HG02623 (cell line): ENCODE results near the gene PCDHB13.
"Not testable (repeated sequence)": the region's sequence is repeated elsewhere in the genome, so short reads cannot be mapped to it uniquely, and the experiment has no call there.

Source experiments
- ATAC-seq: cut with Tn5 transposase; IDR thresholded peaks from one replicate; pipeline ENCODE4 v1.9.1; 2021; ENCODE audit warnings: moderate library complexity; ENCODE audit not compliant: unreplicated experiment

PCDHB13 gene

DNA sequence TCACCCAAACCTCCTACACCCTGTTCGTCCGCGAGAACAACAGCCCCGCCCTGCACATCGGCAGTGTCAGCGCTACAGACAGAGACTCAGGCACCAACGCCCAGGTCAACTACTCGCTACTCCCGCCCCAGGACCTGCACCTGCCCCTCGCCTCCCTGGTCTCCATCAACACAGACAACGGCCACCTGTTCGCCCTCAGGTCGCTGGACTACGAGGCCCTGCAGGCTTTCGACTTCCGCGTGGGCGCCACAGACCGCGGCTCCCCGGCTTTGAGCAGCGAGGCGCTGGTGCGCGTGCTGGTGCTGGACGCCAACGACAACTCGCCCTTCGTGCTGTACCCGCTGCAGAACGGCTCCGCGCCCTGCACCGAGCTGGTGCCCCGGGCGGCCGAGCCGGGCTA is 12.6 kb upstream of the PCDHB13 start:
- ATAC-seq = not testable (repeated sequence)

- ATAC-seq = not testable (repeated sequence)
Observed at GRCh38 chr5:141201646-141202045, 12.1 kb upstream of the PCDHB13 start.

DNA sequence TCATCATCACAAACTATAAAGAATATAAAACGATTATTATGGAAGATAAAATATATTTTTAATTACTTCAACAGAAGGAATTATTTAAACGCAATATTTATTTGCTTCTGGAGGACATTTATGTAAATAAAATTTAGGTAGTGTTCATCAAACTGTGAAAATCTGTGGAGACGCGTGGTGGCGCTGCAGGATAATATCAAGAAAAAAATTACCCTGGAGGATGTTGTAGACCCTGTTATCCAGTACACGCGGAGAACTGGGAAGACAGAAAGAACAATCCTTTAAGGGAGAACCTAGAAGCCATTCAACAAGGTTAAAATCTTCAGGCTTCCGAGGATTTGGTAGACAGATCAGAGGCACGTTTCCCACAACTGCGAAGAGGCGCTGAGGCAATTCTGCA is 5.2 kb upstream of the PCDHB13 start, which contains the start of gene PCDHB12:
PCDHB12 (plus strand) TSS at position 242 of the 400 bp plus-strand sequence. CDS start 189 bp downstream, outside the sequence.
- no peak for ATAC-seq

DNA sequence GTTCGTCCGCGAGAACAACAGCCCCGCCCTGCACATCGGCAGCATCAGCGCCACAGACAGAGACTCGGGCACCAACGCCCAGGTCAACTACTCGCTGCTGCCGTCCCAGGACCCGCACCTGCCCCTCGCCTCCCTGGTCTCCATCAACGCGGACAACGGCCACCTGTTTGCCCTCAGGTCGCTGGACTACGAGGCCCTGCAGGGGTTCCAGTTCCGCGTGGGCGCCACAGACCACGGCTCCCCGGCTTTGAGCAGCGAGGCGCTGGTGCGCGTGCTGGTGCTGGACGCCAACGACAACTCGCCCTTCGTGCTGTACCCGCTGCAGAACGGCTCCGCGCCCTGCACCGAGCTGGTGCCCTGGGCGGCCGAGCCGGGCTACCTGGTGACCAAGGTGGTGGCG is 3.4 kb upstream of the PCDHB13 start:
- ATAC-seq = not testable (repeated sequence)

GRCh38 chr5:141210849-141211248 is 2.9 kb upstream of the PCDHB13 start:
- ATAC-seq = not testable (repeated sequence)

DNA sequence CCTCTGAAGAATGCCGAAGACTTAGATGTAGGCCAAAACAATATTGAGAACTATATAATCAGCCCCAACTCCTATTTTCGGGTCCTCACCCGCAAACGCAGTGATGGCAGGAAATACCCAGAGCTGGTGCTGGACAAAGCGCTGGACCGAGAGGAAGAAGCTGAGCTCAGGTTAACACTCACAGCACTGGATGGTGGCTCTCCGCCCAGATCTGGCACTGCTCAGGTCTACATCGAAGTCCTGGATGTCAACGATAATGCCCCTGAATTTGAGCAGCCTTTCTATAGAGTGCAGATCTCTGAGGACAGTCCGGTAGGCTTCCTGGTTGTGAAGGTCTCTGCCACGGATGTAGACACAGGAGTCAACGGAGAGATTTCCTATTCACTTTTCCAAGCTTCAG is 864 bp downstream of the PCDHB13 start:
- ATAC-seq = not testable (repeated sequence)

DNA sequence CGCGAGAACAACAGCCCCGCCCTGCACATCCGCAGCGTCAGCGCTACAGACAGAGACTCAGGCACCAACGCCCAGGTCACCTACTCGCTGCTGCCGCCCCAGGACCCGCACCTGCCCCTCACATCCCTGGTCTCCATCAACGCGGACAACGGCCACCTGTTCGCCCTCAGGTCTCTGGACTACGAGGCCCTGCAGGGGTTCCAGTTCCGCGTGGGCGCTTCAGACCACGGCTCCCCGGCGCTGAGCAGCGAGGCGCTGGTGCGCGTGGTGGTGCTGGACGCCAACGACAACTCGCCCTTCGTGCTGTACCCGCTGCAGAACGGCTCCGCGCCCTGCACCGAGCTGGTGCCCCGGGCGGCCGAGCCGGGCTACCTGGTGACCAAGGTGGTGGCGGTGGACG is 1.8 kb downstream of the PCDHB13 start:
- ATAC-seq = not testable (repeated sequence)

DNA sequence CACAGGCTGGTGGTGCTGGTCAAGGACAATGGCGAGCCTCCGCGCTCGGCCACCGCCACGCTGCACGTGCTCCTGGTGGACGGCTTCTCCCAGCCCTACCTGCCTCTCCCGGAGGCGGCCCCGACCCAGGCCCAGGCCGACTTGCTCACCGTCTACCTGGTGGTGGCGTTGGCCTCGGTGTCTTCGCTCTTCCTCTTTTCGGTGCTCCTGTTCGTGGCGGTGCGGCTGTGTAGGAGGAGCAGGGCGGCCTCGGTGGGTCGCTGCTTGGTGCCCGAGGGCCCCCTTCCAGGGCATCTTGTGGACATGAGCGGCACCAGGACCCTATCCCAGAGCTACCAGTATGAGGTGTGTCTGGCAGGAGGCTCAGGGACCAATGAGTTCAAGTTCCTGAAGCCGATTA is 2.3 kb downstream of the PCDHB13 start:
- not testable (repeated sequence) for ATAC-seq

- no peak for ATAC-seq
Observed at GRCh38 chr5:141223112-141223783, 9.5 kb downstream of the PCDHB13 start, which contains the start of gene PCDHB14. Gene PCDHB14 (plus strand): TSS chr5:141223343. CDS start chr5:141223506, 163 bp downstream.

- ATAC-seq = not testable (repeated sequence)
Observed at GRCh38 chr5:141224844-141225243, 11.1 kb downstream of the PCDHB13 start.

GRCh38 chr5:141225421-141225820 is 11.7 kb downstream of the PCDHB13 start:
- ATAC-seq = not testable (repeated sequence)

GRCh38 chr5:141234109-141234667 is 20.5 kb downstream of the PCDHB13 start:
- no peak for ATAC-seq

GRCh38 chr5:141235922-141236321 is 22.2 kb downstream of the PCDHB13 start:
- not testable (repeated sequence) for ATAC-seq

- ATAC-seq = no peak
Observed at GRCh38 chr5:141236516-141237313, 23.0 kb downstream of the PCDHB13 start.

DNA sequence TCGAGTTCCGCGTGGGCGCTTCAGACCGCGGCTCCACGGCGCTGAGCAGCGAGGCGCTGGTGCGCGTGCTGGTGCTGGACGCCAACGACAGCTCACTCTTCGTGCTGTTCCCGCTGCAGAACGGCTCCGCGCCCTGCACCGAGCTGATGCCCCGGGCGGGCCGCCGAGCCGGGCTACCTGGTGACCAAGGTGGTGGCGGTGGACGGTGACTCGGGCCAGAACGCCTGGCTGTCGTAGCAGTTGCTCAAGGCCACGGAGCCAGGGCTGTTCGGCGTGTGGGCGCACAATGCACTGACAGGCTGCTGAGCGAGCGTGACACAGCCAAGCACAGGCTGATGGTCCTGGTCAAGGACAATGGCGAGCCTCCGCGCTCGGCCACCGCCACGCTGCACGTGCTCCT is 27.8 kb downstream of the PCDHB13 start:
- ATAC-seq = no peak

GRCh38 chr5:141245250-141245717 is 31.6 kb downstream of the PCDHB13 start, which contains the start of gene PCDHB15:
Gene PCDHB15 (plus strand): TSS chr5:141245395. CDS start chr5:141245579, 184 bp downstream.
- no peak for ATAC-seq

DNA sequence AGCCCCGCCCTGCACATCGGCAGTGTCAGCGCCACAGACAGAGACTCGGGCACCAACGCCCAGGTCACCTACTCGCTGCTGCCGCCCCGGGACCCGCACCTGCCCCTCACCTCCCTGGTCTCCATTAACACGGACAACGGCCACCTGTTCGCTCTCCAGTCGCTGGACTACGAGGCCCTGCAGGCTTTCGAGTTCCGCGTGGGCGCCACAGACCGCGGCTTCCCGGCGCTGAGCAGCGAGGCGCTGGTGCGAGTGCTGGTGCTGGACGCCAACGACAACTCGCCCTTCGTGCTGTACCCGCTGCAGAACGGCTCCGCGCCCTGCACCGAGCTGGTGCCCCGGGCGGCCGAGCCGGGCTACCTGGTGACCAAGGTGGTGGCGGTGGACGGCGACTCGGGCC is 33.3 kb downstream of the PCDHB13 start:
- ATAC-seq = not testable (repeated sequence)

DNA sequence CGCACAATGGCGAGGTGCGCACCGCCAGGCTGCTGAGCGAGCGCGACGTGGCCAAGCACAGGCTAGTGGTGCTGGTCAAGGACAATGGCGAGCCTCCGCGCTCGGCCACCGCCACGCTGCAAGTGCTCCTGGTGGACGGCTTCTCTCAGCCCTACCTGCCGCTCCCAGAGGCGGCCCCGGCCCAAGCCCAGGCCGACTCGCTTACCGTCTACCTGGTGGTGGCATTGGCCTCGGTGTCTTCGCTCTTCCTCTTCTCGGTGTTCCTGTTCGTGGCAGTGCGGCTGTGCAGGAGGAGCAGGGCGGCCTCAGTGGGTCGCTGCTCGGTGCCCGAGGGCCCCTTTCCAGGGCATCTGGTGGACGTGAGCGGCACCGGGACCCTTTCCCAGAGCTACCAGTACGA is 33.7 kb downstream of the PCDHB13 start:
- ATAC-seq = not testable (repeated sequence)

DNA sequence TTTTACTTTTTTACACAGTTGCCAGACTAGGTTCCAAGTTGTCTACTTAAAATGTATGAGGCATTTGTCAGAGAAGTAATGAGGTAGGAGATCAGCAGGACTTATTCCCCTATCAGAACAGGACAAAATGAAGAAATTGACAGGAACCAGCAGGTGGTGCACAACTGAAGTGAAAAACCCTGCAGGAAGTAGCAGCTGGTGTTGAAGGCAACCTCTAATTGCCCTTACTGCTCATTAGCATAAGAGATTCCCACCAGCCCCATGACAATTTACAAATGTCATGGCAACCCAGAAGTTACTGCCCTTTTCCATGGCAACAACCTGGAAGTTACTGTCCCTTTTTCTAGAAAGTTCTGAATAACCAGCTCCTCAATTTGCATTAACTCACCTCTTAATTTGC is 36.9 kb downstream of the PCDHB13 start:
- ATAC-seq = no peak

DNA sequence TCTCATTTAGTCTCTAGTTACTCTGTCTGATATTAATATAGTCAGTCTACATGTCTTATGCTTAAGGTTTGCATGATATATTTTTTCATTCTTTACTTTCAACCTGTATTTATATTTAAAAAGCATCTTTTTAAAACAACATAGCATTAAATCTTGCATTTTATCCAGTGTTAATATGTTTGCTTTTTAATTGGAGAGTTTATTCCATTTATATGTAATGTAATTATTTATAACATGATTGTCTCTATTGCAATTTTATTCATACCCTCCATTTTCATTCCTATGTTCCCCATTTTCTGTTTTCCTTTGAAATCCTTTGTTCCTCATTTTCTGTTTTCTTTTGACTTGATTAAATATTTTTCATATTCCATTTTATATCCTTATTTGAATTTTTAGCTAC is 44.7 kb downstream of the PCDHB13 start:
- no peak for ATAC-seq

DNA sequence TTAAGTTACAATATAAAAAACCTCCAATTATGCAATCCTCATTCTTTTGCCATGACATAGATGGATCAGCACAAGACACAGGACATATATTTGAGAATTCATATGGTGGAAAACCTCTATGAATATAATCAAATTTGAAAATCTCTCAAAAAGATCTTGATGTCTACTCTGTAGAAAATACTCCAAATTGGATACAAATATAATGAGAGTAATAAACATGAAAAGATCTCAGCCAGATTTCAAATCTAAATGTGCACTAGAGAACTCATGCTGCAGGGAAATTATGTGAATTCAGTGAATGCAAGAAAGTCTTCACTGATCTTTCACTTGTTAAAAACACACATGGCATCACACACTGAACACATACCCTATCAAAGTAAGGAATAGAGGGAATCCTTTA is 45.2 kb downstream of the PCDHB13 start:
- ATAC-seq = no peak
